ENCODE measurements around the gene USP48.

USP48 gene

GRCh38 chr1:21823206-21823979, 40.4 kb upstream of the USP48 start:
- no peak for DNase-seq
- Histone ChIP-seq H3K9me3 (replicated peaks; ENCODE audit: insufficient read depth, low read length) (no peaks in the 10 kb centered on the region), H3K4me2 (ENCODE audit: low read depth, low read length) (no peak overlapping the region), H3K79me2 (ENCODE audit: low read length) (no peaks in the 10 kb centered on the region), H4K20me1 (ENCODE audit: insufficient read depth, low read length) (no peaks in the 10 kb centered on the region), H3F3A (ENCODE audit: insufficient read depth, low read length) (no peaks in the 10 kb centered on the region), H3K36me3 (replicated peaks; ENCODE audit: insufficient read depth, low read length) (no peaks in the 10 kb centered on the region), H3K9me2 (replicated peaks; ENCODE audit: insufficient read depth, low read length) (no peaks in the 10 kb centered on the region), H3K27ac (ENCODE audit: low read length) (no peak overlapping the region), H3K4me3 (ENCODE audit: low read length) (no peak overlapping the region), H2AFZ (ENCODE audit: low read length) (no peak overlapping the region), H3K27me3 (replicated peaks; ENCODE audit: insufficient read depth, low read length) (no peaks in the 10 kb centered on the region), H3K9ac (ENCODE audit: low read length) (no peak overlapping the region), H3K4me1 (ENCODE audit: low read length) (no peaks in the 10 kb centered on the region)
- TF ChIP-seq CTCF (IDR thresholded peaks at IDR 0.05; ENCODE audit: low read length): no peak
- TF ChIP-seq EZH2phosphoT487 (IDR thresholded peaks at IDR 0.05; ENCODE audit: low read length): no peak
- TF ChIP-seq EZH2 (optimal IDR thresholded peaks at IDR 0.05; ENCODE audit: low read depth, low read length): no peak

- Histone ChIP-seq H3K9me3 (replicated peaks; ENCODE audit: insufficient read depth, low read length) (no peaks in the 10 kb centered on the region), H3K36me3 (replicated peaks; ENCODE audit: insufficient read depth, low read length) (no peaks in the 10 kb centered on the region), H3K9ac (ENCODE audit: low read length) (no peak overlapping the region), H3K4me1 (ENCODE audit: low read length) (no peaks in the 10 kb centered on the region), H3F3A (ENCODE audit: insufficient read depth, low read length) (no peaks in the 10 kb centered on the region), H3K9me2 (replicated peaks; ENCODE audit: insufficient read depth, low read length) (no peaks in the 10 kb centered on the region), H4K20me1 (ENCODE audit: insufficient read depth, low read length) (no peaks in the 10 kb centered on the region), H3K27me3 (replicated peaks; ENCODE audit: insufficient read depth, low read length) (no peaks in the 10 kb centered on the region), H3K27ac (ENCODE audit: low read length) (no peak overlapping the region), H3K4me2 (ENCODE audit: low read depth, low read length) (no peak overlapping the region), H2AFZ (ENCODE audit: low read length) (no peak overlapping the region), H3K4me3 (ENCODE audit: low read length) (no peak overlapping the region), H3K79me2 (ENCODE audit: low read length) (no peaks in the 10 kb centered on the region)
- no peak for TF ChIP-seq EZH2 (optimal IDR thresholded peaks at IDR 0.05; ENCODE audit: low read depth, low read length)
- DNase-seq: no peak
Measured at GRCh38 chr1:21822349-21822748, 39.4 kb upstream of the USP48 start.

- no peaks in the 10 kb centered on the region for H3K4me1 ChIP-seq (ENCODE audit: low read length)
- no peaks in the 10 kb centered on the region for H3K27me3 ChIP-seq (replicated peaks; ENCODE audit: insufficient read depth, low read length)
- no peaks in the 10 kb centered on the region for H3K36me3 ChIP-seq (replicated peaks; ENCODE audit: insufficient read depth, low read length)
- no peaks in the 10 kb centered on the region for H3K9me3 ChIP-seq (replicated peaks; ENCODE audit: insufficient read depth, low read length)
- H3K27ac ChIP-seq (ENCODE audit: low read length): no peak overlapping the region
- H4K20me1 ChIP-seq (ENCODE audit: insufficient read depth, low read length): no peaks in the 10 kb centered on the region
- no peak overlapping the region for H2AFZ ChIP-seq (ENCODE audit: low read length)
- no peaks in the 10 kb centered on the region for H3K79me2 ChIP-seq (ENCODE audit: low read length)
- H3K4me2 ChIP-seq (ENCODE audit: low read depth, low read length): no peak overlapping the region
- no peak overlapping the region for H3K9ac ChIP-seq (ENCODE audit: low read length)
- H3K4me3 ChIP-seq (ENCODE audit: low read length): no peak overlapping the region
- TF ChIP-seq EZH2phosphoT487 (IDR thresholded peaks at IDR 0.05; ENCODE audit: low read length) (no peak), CTCF (IDR thresholded peaks at IDR 0.05; ENCODE audit: low read length) (no peak), EZH2 (optimal IDR thresholded peaks at IDR 0.05; ENCODE audit: low read depth, low read length) (no peak)
- DNase-seq: no peak
- H3F3A ChIP-seq (ENCODE audit: insufficient read depth, low read length): no peaks in the 10 kb centered on the region
- H3K9me2 ChIP-seq (replicated peaks; ENCODE audit: insufficient read depth, low read length): no peaks in the 10 kb centered on the region
Measured at GRCh38 chr1:21821385-21822019, 38.6 kb upstream of the USP48 start.
